ENCODE data around the gene DMXL2.
"Not testable (repeated sequence)": the region's sequence is repeated elsewhere in the genome, so short reads cannot be mapped to it uniquely, and the experiment has no call there.

Gene DMXL2

DNA sequence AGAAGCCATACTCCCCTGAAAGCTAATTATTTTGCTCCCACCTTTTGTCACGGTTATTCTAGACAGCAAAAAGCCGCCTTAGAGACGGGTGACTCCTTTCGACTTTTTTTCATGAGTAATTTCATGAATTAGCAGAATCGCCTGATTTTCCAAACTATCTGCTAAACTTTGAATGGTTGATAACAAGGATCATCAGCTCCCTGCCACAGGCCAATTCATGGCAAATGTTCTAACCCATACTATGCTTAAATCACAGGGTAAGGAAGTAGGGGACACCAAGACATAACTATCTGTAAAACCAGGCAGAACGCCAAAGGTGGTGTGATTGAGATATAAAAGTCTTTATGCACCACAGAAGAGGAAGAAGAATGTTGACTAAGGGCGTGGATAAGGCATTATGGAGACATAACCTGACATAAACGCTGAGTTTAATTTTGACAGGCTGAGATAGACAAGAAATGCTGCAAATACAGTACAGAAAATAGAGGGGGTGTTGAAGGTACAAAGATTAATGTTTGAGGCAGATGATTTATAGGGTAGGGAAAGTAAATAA, 891 bp upstream of the DMXL2 start:
- no peak for DNase-seq

DNA sequence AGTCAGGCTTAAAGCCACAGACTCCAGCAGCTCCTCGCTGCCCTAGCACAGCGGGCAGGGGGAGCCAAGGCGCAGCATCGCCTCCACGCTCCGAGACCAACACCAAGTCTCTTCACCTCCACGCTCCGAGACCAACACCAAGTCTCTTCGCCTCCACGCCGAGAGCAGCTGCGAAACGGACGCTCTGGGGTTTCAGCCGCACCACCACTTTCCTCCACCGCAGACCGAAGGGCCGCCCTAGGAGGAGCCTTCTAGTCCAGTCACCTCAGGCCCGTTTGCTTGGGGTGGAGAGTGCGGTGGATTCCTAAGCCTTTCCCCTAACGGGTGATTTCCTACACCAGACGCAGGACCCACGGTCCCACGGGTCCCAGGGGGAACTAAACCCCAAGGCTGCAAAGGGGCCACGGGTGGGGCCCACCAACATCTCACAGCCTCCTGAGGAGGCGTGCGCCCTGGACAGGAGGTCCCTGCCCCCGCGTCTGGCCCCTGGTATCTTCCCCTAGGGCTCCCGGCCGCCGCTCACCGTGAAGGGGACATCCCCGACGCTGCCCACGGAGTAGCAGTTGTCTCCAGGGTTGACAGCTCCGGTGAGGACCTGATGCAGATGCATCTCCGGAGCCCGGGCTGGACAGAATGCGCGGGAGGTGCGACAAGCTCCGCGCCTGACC, 501 bp downstream of the DMXL2 start:
- DNase-seq = peak; percentile 63

DNA sequence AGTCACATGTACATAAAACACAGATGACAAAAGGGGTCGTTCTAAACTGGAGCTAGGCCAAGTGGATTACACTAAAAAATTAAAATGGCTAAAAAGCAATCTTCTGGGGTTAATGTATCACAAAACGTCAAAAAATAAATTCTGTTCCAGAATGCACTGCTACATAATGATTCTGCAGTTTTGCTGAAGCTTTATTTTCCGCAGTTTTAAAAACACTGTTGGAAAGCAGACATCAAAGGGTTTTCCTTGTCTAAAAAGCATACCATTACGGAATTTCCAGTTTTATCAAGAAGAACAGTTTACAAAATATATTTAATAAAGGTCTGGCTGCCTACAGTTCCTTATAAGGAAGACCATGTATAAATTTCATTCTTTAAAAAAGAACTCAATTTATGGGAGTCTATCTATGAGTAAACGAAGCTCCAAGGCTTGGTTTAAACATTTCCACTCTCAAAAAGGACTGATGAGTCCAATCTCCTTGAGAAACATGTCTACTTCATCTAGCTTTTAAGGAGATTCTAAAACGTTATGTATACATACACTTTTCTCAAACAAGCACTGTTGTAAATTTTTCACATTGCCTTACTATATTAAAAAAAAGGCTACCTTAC, 1.3 kb downstream of the DMXL2 start:
- DNase-seq = no peak

DNA sequence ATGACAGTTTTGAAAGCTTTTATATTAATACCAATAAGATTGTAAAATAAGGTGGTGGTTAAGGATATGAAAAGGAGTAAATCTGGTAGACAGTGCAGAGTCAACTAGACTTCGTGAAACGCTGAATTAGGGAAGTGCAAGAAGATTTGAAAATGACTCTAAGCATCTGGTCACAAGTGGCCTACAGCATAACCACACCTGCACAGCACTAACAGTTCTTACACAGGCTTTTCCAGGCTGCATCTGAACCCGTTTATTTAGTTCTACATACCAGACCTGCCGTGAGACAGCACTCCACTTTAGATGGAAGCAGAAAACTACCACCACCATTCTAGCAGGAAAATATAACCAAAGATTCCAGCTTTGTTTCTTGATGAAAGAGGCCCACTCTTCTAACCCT, 1.9 kb downstream of the DMXL2 start:
- DNase-seq = no peak

DNA sequence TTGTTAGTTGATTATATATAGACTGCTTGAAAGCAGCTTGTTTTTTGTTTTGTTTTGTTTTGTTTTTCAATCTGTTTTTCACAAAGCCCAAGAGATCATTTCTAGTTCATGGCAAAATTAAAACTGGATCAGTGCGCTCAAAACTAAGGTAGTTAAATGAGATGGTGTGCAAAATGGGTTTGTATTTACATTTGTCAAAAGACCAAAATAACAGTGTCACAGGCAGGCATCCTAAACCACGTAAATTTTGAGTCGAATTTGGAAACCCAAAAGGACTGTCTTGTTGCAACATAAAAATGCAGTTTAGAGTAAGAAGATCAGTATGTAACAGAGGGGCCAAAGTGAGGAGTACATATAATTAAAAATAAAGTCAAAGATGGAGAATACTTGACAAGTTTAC, 2.4 kb downstream of the DMXL2 start:
- DNase-seq = peak; percentile 9

DNA sequence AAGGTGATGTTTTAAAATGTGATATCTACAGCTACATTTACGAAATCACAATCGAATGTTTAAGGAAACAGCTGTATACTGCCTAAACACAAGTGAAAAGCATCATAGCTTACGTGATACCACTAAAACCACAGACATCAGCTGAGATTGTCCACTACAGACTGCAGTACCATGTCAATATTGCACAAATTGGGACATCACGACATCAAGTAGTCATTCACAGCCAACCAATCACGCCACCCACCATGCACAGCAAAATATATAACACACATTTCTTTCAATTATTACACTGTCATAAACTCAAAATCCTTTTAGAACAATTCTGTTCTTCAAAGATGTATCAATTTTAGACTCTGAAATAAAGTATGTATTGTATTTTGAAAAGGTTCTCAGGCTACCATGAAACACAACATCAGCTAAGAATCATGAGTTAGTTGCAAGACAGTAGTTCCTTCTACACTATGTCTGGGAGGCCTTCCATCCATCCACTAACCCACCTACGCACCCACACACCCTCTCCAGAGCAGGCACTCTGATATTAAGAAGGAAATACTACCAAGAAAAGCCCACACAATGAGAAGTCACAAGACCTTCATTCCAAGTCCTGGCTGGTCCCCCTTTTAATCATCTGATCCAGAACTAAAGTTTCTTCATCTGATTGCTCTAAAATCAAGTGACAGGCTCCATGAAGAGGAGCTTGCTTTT, 3.1 kb downstream of the DMXL2 start:
- no peak for DNase-seq

DNA sequence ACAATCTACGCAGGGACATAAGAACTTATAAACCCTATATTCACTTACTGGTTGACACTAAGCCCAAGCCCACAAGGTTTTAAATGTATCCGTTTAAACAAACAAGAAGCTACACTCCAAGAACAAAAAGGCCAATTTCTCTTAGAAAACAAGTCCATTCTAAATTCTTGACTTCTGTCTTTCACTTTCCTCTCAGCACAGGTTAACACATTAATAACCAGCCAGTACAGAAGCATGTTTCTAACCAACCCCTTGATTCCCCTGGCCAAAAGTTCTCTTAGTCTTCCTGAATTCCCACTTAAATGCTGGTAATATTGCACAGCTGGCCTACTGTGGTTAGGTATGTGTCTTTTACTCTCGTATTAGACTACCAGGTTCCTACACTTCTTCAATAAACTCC, 4.7 kb downstream of the DMXL2 start:
- DNase-seq = no peak

DNA sequence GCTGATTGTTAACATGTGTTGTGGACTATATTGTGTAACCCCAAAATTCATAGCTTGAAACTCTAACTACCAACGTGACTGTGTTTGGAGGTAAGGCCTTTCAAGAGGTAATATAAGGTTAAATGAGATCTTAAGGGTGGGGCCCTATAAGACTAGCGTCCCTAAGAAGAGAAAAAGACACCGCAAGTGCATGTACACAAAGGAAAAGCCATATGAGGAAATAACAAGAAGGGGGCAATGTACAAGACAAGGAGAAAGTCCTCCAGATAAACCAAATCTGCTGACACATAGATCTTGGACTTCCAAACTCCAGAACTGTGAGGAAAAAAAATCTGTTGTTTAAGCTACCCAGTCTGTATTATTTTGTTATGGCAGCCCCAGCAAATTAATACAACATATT, 8.6 kb downstream of the DMXL2 start:
- no peak for DNase-seq

DNA sequence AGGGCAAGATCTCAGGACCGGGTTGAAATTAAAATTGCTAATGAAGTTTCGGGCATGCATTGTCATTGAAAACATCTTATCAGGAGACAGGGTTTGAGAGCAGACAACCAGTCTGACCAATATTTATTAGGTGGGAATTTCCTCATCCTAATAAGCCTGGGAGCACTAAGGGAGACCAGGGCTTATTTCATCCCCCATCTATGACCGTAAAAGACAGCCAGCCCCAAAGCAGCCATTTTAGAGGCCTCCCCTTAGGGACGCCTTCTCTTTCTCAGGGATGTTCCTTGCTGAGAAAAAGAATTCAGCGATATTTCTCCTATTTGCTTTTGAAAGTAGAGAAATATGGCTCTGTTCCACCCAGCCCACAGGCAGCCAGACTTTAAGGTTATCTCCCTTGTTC, 9.9 kb downstream of the DMXL2 start:
- not testable (repeated sequence) for DNase-seq

DNA sequence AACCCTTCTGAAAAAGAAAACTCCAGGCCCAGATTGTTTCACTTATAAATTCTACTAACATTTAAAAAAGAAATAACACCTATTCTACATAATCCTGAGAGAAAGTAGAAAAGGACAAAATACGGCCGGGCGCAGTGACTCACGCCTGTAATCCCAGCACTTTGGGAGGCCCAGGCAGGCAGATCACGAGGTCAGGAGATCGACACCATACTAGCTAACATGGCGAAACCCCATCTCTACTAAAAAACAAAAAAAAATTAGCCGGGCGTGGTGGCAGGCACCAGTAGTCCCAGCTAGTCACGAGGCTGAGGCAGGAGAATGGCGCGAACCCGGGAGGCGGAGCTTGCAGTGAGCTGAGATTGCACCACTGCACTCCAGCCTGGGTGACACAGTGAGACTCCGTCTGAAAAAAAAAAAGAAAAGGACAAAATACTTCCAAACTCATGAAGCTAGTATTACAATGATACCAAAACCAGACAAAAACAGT, 19.1 kb downstream of the DMXL2 start:
- not testable (repeated sequence) for DNase-seq

DNA sequence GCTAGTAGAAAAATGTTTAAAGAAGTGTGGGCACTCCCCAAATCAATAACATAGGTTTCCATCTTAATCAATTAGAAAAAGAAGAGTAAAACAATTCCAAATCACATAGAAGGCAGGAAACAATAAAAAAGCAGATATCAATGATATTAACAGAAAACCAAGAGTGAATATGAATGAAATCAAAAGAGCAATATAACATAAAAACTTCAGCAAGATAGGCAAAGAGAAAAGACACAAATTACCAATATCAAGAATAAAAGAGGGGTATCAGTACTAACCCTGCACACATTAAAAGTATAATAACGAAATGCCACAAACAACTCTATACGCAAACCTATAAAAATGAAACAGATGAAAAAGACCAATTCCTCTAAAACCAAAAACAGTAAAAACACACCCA, 19.6 kb downstream of the DMXL2 start:
- no peak for DNase-seq

DNA sequence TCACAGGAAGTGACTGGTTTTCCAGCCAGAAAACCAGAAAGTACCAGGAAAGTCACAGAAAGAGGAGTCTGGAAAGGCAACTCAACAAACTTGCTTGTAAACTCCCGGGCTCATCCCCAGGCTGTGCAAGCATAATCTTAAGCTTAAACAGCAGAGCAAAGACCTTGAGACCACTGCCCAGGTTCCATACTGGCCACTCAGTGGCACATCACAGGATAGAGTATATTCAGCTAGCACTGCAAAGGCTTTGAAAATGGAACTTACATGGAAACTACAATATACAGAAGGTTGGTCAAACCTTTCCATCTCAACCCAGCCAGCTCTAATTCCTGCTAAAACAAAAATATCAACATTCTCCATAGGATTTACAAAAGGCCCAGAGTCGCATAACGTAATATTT, 20.1 kb downstream of the DMXL2 start:
- no peak for DNase-seq

DNA sequence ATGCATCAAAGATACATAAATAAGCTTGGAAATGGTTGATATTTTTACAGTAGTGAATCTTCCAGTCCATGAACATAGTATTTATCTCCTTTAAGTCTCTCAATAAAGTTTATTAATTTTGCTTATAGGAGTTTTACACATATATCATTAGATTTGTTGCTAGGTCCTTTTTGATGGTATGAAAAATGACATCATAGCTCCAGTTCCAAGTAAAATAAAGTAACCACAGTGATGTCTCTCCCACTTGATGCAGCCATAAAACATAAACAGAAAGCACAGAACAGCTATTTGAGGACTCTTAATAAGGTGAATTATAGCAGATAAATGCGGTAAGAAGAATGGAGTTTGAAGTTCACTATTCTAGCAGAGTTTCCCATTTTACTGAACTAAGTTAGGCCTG, 20.8 kb downstream of the DMXL2 start:
- DNase-seq = no peak

DNA sequence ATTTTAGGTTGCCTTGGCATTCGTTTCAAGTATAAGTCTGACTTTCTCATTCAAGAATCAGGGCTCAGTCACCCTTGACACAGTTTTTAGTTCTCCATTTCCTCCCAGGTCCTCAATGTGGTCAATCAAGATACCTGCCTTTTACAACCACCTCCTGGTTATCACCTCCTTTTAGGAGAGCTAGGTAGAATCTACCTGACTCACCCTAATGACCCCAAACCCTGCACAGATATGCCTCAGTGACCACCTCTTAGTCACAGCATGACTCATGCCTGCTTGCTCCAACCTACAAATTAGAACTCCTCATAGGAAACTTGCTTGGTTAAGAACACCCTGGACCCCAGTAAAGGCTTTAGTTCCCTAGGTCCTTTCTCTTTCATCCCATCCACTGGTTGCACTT, 22.5 kb downstream of the DMXL2 start:
- DNase-seq = peak; percentile 9

DNA sequence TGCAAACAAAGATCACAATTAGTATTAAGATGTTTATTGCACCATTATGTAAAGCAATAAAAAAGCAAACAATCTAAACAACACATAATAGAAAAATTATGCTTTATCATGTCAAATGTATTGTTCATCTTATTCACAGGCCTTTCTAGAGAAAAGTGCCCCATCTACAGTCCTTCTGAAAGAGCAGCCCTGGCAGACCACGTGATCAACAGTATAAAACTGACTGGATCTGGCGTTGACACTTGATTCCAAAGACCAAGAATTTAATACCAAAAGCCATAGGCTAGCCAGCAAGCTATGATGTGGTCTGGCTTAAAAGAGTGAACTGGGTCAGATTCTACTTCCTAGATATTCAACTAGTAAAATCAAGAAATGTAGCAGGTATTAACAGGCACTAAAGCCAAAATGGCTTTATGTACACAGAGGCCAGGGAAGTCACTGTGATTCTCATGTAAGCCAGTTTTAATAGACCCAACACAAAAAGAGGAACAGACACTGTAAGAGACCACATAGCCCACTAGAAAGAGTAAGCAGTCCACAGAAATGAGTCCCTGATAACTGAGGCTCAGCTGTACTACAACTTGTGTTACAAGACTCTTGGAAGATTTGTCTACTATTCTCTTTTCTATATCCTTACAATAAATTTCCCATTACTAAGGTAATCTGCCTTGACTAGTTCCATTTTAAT, 32.5 kb downstream of the DMXL2 start:
- no peak for DNase-seq

DNA sequence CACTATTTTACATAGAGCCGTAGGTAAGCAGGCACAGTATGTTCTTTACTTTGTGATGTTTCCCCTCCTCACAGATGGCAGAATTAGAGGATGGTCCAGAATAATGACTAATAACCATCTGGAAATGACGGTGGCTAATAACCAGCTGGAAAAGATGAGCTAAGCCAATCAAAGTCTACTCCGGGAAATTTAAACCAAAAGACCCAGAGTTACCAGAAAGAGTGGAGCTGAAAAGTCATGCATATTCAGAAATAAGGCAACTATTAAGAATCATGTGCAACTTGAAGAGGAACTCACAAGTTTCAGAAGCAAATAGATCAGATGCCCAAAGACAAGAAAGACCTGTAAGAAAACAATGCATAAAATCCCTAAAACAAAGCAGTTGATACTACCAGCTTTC, 33.6 kb downstream of the DMXL2 start:
- DNase-seq = no peak

DNA sequence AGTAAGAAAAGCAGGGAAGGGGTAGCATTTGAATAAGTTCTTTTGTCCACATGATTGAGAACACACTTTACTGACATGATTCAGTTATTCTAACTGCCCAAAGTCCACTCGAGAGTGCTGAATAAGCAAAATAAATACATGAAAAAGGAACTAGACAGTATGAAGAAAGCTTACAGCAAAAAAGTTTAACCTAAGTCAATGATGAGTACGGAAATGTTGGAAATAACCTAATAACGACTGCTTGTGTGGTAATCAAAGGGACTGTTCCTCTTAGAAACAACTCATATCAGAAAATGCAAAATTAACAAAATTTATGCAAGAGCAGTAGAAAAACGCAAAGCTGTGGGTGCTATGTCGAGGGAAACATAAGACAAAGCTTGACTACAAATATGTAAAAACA, 36.6 kb downstream of the DMXL2 start:
- DNase-seq = no peak

DNA sequence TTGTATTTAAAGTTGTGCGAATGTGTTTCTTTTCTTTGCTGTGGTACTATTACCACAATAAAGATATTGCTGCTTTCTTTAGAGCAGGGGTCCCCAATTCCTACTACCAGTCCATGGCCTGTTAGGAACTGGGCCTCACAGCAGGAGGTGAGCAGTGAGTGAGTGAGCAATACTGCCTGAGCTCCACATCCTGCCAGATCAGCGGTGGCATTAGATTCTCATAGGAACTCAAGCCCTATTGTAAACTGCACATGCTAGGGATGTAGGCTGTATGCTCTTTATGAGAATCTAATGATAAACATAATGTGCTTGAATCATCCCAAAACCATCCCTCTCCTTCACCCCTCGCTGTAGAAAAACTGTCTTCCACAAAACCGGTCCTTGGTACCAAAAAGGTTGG, 41.6 kb downstream of the DMXL2 start:
- DNase-seq = no peak

DNA sequence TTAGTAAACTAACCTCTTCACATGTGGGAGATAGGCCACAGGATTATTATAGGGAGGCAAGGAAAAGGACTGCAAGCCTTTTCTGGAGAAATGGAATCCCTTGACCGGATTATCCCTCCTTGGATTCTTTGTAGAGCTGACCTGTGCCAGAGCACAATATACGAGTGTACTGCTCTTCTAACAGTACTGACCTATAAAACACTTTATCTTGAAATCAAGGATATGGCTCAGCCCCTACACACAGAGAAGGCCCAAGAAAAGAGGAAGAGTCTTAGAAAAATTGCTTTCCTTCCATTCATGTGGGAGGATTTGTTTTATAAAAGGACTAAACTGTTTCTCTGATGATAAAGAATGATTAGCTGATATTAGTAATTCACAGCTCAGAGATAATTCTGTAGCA, 42.2 kb downstream of the DMXL2 start:
- no peak for DNase-seq

DNA sequence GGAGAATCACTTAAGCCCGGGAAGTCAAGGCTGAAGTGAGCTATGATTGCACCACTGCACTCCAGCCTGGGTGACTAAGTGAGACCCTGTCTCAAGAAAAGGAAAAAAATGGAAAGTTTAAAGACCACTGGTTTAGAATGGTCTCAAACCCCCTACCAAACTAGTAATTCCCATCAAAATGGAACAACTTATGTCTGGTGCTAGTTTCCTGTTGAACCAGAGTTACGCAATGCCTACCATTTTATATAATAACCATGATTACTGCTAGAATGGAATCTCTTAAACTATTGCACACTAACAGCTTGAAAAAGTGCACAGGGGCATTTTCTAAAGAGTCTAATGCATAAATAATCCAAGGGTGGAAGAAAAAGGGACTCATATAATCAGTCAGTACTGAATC, 43.6 kb downstream of the DMXL2 start:
- peak; percentile 3 for DNase-seq

DNA sequence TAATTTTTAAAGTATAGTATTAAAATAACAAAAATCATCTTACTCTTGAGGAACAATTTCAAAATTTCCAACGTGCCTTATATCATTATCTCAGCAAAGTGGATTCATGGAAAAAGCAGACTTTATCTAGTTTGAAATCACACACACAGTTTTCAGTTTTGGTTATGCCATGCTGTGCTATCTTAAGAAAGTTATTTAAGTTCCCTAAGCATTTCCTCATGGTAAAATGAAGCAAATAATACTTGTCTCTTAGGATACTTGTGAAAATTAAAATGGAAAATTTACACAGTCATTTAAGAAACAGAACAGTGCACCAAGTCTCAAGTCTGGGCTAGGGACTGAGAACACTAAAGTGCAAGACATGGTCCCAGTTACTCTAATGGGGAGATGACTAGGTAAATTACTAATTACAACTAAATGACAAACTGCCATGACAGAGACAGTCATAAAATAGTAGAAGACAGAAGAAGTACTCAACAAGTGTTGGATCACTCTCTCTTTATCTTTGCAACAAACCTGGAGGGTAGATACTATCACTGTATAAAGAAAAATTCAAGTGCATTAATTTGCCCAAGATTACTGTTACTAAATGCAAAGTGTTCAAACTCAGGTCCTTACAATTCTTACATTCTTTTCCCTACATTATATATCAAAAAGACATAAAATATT, 44.8 kb downstream of the DMXL2 start:
- DNase-seq = no peak

DNA sequence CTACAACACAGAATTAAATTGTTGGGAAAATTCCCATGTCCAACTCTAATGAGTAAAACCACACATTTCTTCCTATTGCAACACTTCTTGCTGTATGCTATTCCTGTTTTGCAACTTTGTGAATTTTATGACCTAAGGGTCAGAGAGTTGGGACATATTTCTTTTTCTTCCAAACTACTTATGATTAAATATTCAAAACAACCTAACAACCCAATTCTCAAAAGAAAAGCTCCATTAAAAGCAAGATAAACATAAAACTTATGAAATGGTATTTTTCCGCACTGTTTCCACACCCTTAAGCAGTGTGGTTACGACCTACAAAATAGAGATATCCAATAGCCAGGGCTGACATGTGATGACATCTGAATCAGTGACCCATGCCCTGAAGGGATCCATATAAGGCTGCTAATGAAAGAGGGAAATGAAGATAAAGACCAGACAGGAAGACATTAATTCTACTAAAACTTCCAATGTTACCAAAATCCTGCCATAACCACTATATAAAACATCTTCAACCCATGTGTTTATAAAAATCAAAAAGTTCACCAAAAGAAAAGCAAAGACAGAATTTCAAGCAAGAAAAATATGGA, 45.6 kb downstream of the DMXL2 start:
- DNase-seq = peak; percentile 76

All from HCEC 1CT (cell line).